Lung (tissue), 12 donors: ENCODE measurements around the gene KCNE1. TPM values are rescaled to one million over a fixed set of nuclear protein-coding genes. Genes with fewer than 3 reads are reported as not detected.
"Not testable (repeated sequence)": the region's sequence is repeated elsewhere in the genome, so short reads cannot be mapped to it uniquely, and the experiment has no call there.

Experiments
- ATAC-seq: fragments of 200-7000 bp; cut with Tn5 transposase; one replicate; pipeline ENCODE4 v1.9.1; 2020; ENCODE audit warnings: moderate number of reproducible peaks; ENCODE audit not compliant: insufficient read depth, low FRiP score
- DNase-seq, 3 donors: peaks; one replicate each; pipeline ENCODE4 v3.0.0-alpha.2; 2013 to 2017
- H3K27ac ChIP-seq, 2 donors: one replicate each; pipeline ENCODE4 v1.5.1; 2013; ENCODE audit warnings: mild to moderate bottlenecking in 2 of 2, moderate library complexity in 2 of 2, control low read depth in 1 of 2, inconsistent platforms in 1 of 2, low read depth in 1 of 2, low read length in 1 of 2
- H3K27me3 ChIP-seq, 3 donors: one replicate each; pipeline ENCODE4 v1.5.1; 2013; ENCODE audit warnings: low read length in 2 of 3; ENCODE audit not compliant: control insufficient read depth in 3 of 3, insufficient read depth in 3 of 3
- H3K36me3 ChIP-seq, 4 donors: one replicate each; pipeline ENCODE4 v1.5.1; 2013; ENCODE audit warnings: low read length in 4 of 4, mild to moderate bottlenecking in 1 of 4, moderate library complexity in 1 of 4; ENCODE audit not compliant: control insufficient read depth in 4 of 4, insufficient read depth in 4 of 4
- H3K4me1 ChIP-seq, 5 donors: one replicate each; pipeline ENCODE4 v1.5.1; 2013; ENCODE audit warnings: low read length in 5 of 5, mild to moderate bottlenecking in 2 of 5, moderate library complexity in 1 of 5; ENCODE audit not compliant: control insufficient read depth in 5 of 5, insufficient read depth in 5 of 5
- H3K4me3 ChIP-seq: one replicate; pipeline ENCODE4 v1.5.1; 2013; ENCODE audit warnings: mild to moderate bottlenecking, control low read depth, moderate library complexity
- H3K9ac ChIP-seq, 2 donors: one replicate each; pipeline ENCODE4 v1.5.1; 2013; ENCODE audit warnings: low read length in 2 of 2, control low read depth in 1 of 2; ENCODE audit not compliant: insufficient read depth in 1 of 2
- H3K9me3 ChIP-seq, 4 donors: one replicate each; pipeline ENCODE4 v1.5.1; 2013; ENCODE audit warnings: low read length in 3 of 4, mild to moderate bottlenecking in 1 of 4, moderate library complexity in 1 of 4; ENCODE audit not compliant: control insufficient read depth in 4 of 4, insufficient read depth in 3 of 4
- WGBS, 2 donors: extraction: QIAGEN DNeasy Blood & Tissue Kit; methylation state at CpG; one replicate each; pipeline ENCODE4 v1.1.7; 2013; 5-methylcytosine and 5-hydroxymethylcytosine counted together
- polyA plus RNA-seq, 2 donors: library from polyadenylated mRNA; stranded (reverse); fragments of 200-250 nt; gene quantifications; one replicate each; pipeline ENCODE4 v1.2.1, GENCODE V29; 2013
- total RNA-seq, 2 donors: library from RNA; depleted of rRNA in 1 of 2; stranded (reverse); fragments of >200 nt in 1 of 2; gene quantifications; one replicate each; pipeline ENCODE4 v1.2.1, GENCODE V29; 2014 to 2021
- TF ChIP-seq, protein P1 (sequence below): IDR thresholded peaks from 2 replicates; pipeline ENCODE4 v1.5.1; 2012; ENCODE audit warnings: mild to moderate bottlenecking; ENCODE audit errors: control extremely low read depth, extremely low read depth
- donor health status: control.
- donor health status: control.
- donor health status: Bipolar disorder and iron deficiency.
- donor health status: healthy.
- donor health status: DM: yes; HTN: yes; CAD: no.

Gene KCNE1
- total and polyA plus RNA-seq, 4 donors = 5.0 to 29.5 (median 14.9) TPM

DNA sequence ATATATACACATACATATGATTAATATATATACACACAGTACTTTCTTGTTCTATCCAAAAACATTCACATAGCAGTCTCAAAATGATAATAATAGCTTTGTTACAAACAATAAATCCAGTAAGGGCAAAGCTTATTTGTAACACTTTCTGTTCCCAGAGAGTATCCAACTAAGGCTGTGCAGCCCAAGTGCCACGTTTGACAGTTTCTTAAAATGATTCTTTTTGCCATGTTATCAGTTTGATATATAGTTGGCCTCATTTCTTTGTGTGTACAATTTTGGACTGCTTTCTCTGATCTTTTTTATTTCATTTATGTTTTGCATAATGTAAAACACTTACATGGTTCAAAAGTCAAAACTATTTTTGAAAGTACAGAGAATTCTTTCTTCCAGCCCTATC is 11.8 kb downstream of the KCNE1 start:
- TF ChIP-seq, protein P1, sequence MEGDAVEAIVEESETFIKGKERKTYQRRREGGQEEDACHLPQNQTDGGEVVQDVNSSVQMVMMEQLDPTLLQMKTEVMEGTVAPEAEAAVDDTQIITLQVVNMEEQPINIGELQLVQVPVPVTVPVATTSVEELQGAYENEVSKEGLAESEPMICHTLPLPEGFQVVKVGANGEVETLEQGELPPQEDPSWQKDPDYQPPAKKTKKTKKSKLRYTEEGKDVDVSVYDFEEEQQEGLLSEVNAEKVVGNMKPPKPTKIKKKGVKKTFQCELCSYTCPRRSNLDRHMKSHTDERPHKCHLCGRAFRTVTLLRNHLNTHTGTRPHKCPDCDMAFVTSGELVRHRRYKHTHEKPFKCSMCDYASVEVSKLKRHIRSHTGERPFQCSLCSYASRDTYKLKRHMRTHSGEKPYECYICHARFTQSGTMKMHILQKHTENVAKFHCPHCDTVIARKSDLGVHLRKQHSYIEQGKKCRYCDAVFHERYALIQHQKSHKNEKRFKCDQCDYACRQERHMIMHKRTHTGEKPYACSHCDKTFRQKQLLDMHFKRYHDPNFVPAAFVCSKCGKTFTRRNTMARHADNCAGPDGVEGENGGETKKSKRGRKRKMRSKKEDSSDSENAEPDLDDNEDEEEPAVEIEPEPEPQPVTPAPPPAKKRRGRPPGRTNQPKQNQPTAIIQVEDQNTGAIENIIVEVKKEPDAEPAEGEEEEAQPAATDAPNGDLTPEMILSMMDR = no peak
- Histone ChIP-seq H3K36me3 (no peaks in the 10 kb centered on the region), H3K4me1 (peaks cover 0 to 2% (median 0%) of the 10 kb centered on the region in 5 donors), H3K27ac (no peak overlapping the region), H3K27me3 (no peaks in the 10 kb centered on the region), H3K9me3 (peaks cover 0 to 3% (median 0%) of the 10 kb centered on the region in 4 donors), H3K4me3 (no peak overlapping the region), H3K9ac (no peak overlapping the region)
- no peak for ATAC-seq
- 77 to 87% methylated on average over 1 of the region's 1 CpG for WGBS, 2 donors
- DNase-seq = no peak

DNA sequence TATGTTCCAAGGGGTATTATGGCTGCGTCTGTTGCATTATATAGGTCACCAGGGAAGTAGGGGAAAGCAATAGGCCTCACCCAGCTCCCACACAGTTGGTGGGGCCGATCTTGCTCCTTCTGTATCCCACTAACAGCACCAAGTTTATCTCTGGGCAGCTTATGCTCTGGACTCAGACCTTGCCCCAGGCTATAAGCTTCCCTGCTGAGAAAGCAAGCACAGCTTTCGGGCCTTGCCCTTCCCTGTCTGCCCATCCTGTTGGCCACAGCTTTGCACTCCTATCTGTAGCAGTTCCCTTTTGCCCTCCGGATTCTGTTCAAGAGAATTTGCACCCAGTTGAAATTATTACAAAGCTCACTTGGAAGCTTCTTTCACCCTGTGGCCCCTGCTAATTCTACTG is 12.9 kb downstream of the KCNE1 start:
- Histone ChIP-seq H3K27ac (no peak overlapping the region), H3K27me3 (no peaks in the 10 kb centered on the region), H3K9me3 (peaks cover 0 to 3% (median 0%) of the 10 kb centered on the region in 4 donors), H3K4me3 (no peak overlapping the region), H3K4me1 (peaks cover 0 to 2% (median 0%) of the 10 kb centered on the region in 5 donors), H3K9ac (no peak overlapping the region), H3K36me3 (no peaks in the 10 kb centered on the region)
- ATAC-seq (no peak), DNase-seq (no peak)
- WGBS, 2 donors = 89 to 92% methylated on average over 4 of the region's 4 CpGs
- TF ChIP-seq, protein P1 = no peak

DNA sequence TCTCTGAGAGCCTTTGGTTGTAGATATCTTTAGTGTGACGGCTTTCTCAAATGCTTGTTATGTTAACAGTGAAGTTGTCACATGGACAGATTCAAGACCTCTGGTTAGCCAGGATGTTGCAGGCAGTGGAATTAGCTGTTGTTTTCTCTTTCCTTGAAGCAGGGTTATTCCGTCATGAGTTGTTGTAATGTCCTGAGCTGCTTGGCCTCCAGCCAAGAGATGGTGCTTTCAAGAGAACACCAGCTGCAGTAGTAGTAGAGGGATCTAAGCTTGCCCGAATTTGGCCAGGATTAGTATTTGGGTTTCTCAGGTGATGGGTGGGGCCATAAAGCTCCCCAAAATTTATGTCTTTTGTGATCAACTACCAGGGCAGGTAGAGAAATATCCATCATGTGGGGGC is 13.4 kb downstream of the KCNE1 start:
- Histone ChIP-seq H3K36me3 (no peaks in the 10 kb centered on the region), H3K9ac (no peak overlapping the region), H3K4me1 (peaks cover 0 to 2% (median 0%) of the 10 kb centered on the region in 5 donors), H3K27me3 (no peaks in the 10 kb centered on the region), H3K27ac (no peak overlapping the region), H3K4me3 (no peak overlapping the region), H3K9me3 (peaks cover 0 to 3% (median 0%) of the 10 kb centered on the region in 4 donors)
- TF ChIP-seq, protein P1 = no peak
- WGBS, 2 donors = 49 to 50% methylated on average over 3 of the region's 3 CpGs
- no peak for ATAC-seq
- peak; percentile 31 to 59 (median 38) for DNase-seq

DNA sequence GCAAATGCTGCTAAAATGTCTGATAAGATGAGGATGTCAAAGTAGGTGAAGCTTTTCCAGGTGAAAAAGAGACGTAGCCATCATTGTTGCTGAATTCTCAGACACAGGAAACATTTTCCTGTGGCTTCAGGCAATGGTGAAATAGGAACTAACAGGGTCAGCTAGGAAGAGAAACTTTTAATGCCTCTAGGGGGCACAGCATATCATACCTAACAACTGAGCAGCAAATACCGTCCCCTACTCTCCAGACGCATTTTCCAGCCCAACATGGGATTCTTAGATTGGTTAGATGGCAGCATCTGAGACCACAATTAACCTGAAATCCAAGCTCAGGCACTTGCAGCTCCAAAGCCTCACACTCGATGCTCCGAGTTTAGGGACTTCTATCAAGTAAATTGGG is 28.2 kb downstream of the KCNE1 start:
- H3K27ac ChIP-seq, H3K9ac ChIP-seq, H3K4me3 ChIP-seq, H3K36me3 ChIP-seq, ATAC-seq, H3K4me1 ChIP-seq, H3K9me3 ChIP-seq, H3K27me3 ChIP-seq, DNase-seq: not testable (repeated sequence)
- WGBS, 2 donors = no CpG with 5 or more reads among the region's 5 CpGs

DNA sequence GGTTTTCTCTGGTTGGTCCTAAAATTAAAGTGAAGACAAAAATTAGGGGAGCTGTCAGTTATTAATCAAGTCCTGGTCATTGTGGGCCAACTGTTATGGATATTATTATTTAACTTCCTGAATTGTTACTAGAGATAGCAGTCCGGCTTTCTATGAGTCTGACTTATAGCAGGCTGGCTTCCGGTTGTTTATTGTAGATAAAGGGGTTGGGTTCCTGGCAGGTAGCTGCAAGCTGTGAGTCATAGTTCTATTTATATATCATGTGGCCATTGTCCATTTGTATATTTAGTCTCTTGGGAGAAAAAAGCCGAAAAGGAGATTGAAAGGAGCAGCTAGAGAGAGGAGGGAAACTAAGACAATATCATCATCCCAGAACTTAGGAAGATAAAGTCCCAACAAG is 28.6 kb downstream of the KCNE1 start:
- WGBS, 2 donors = no CpG with 5 or more reads among the region's 3 CpGs
- not testable (repeated sequence) for H3K36me3 ChIP-seq, ATAC-seq

DNA sequence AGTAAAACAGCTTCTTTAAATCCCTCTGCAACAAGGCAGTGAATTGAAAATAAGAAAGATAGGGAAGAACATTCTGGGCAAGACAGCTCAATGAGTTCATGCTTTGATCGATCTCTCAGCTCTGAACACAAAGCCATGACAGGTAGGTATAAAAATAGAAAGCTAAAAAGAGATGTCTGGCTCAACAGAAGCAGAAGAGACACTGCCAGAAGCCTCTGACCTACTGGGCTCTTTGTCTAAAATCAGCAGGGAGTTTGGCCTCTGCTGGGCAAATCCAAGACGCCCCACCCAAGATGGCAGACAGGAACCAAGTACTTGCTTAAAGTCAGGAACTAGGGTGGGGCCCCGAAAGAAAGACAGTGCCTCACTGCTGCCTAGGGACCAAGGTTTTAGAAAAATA is 44.7 kb downstream of the KCNE1 start:
- not testable (repeated sequence) for DNase-seq, H3K36me3 ChIP-seq, H3K9me3 ChIP-seq, H3K4me1 ChIP-seq, H3K4me3 ChIP-seq, H3K27me3 ChIP-seq, ATAC-seq, H3K9ac ChIP-seq, H3K27ac ChIP-seq
- WGBS, 2 donors = no CpG with 5 or more reads among the region's 3 CpGs

More for the DNA sequence above, 28.6 kb downstream of the KCNE1 start:
- not testable (repeated sequence) for H3K4me1 ChIP-seq, DNase-seq, H3K27me3 ChIP-seq, H3K9me3 ChIP-seq, H3K4me3 ChIP-seq, H3K27ac ChIP-seq, H3K9ac ChIP-seq
